Brain pericyte (primary cell): ENCODE data around the gene ZBTB8A.
"Not testable (repeated sequence)": the region's sequence is repeated elsewhere in the genome, so short reads cannot be mapped to it uniquely, and the experiment has no call there.

Source experiments
- DNase-seq: peaks from one replicate; pipeline ENCODE4 v3.0.0-alpha.2; 2012; ENCODE audit warnings: low read depth, low spot score

The ZBTB8A gene

GRCh38 chr1:32536764-32537163 lies 2.5 kb upstream of the ZBTB8A start:
- DNase-seq: no peak

GRCh38 chr1:32539584-32540571 lies 651 bp downstream of the ZBTB8A start:
- DNase-seq: peak; percentile 11

GRCh38 chr1:32540605-32541004 lies 1.4 kb downstream of the ZBTB8A start:
- DNase-seq: no peak

DNA sequence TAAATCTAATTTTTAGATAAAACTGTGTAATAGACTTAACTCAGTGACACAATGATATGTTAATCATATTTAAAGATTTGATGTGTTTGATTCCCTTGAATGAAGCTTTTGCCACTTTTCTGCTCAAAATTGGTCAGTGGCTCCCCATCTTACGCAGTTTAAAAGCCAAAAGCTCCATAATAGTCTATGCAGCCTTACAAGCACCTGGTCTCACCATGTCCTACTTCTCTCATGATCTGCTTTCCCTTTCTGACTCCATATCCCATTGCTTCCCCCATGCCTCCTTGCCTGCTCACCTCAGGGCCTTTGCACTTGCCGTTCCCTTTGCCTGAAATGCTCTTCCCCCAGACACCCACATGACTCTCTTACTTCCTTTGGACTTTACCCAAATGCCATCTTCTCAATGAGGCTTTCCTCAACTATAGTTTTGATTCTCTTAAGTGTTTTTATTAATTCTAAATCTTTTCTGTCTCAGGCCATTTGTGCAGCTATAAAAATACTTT lies 1.9 kb downstream of the ZBTB8A start:
- DNase-seq: no peak

- DNase-seq: no peak
These were observed 7.4 kb downstream of the ZBTB8A start for GRCh38 chr1:32546611-32547010.

GRCh38 chr1:32549616-32550015 lies 10.4 kb downstream of the ZBTB8A start:
- no peak for DNase-seq

DNA sequence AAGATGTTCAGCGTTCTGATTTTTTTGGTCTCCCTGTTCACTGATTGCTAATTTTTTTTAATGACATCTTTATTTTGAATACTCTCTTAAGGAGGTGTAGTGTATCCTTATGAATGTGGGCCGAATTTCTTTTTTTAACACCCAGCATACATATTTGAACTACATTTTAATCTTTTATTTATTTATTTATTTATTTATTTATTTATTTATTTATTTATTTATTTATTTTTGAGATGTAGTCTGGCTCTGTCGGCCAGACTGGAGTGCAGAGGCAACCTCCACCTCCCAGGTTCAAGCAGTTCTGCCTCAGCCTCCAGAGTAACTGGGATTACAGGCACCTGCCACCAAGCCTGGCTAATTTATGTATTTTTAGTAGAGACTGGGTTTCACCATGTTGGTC lies 15.1 kb downstream of the ZBTB8A start:
- DNase-seq: no peak

DNA sequence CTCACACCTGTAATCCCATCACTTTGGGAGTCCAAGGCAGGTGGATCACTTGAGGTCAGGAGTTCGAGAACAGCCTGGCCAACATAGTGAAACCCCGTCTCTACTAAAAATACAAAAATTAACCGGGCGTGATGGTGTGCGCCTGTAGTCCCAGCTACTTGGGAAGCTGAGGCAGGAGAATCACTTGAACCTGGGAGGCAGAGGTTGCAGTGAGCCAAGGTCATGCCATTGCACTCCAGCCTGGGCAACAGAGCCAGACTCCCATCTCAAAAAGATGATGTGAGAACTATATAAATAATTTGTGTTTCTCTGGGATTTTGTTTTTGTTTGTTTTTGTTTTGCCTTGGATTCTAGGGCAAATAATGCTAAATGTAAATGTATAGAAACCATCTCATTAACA lies 17.8 kb downstream of the ZBTB8A start:
- not testable (repeated sequence) for DNase-seq

- no peak for DNase-seq
These were observed 18.6 kb downstream of the ZBTB8A start for GRCh38 chr1:32557812-32558211.

GRCh38 chr1:32568929-32569328 lies 29.7 kb downstream of the ZBTB8A start:
- no peak for DNase-seq

- DNase-seq: no peak
These were observed 41.3 kb downstream of the ZBTB8A start for GRCh38 chr1:32580348-32581017.

GRCh38 chr1:32592943-32593342 lies 53.7 kb downstream of the ZBTB8A start:
- DNase-seq: no peak

- DNase-seq: no peak
These were observed 60.8 kb downstream of the ZBTB8A start for GRCh38 chr1:32600034-32600433.

GRCh38 chr1:32605711-32606424 lies 66.6 kb downstream of the ZBTB8A start:
- no peak for DNase-seq

DNA sequence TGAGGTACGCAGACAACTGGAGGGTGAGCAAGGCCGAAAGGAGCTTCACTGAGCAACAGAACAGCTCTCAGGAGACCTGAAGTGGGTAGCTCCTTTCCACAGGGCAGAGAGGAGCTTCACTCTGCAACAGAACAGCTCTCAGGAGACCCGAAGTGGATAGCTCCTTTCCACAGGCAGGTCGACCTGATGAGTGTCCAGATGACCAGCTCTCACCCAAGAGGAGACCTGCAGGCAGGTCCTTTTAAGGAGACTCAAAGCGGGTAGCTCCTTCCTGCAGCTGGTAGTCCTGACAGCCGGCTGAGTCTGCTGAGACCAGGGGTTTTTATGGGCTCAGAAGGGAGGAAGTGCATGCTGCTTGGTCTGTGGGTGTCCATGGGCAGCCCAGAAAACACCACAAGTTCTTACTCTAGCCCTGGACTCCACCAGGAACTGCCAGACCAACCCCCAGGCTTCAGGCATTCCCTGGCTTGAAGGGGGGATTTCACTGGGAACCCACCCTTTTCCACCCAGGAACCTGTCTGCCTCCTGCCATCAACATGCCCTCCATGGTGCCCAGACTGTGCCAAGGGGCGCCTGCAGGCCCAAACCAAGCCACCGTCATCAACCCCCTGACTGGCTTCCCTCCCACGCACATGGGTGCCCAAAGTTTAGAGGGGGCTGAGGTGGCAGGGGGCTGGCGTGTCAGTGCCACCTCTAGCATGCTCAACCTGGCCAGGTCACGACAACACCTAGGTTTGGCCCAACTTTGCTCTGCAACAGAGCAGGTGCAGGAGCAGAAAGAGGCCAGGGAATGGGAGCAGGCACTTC lies 67.5 kb downstream of the ZBTB8A start:
- DNase-seq: no peak

GRCh38 chr1:32609180-32609579 lies 70.0 kb downstream of the ZBTB8A start:
- no peak for DNase-seq

DNA sequence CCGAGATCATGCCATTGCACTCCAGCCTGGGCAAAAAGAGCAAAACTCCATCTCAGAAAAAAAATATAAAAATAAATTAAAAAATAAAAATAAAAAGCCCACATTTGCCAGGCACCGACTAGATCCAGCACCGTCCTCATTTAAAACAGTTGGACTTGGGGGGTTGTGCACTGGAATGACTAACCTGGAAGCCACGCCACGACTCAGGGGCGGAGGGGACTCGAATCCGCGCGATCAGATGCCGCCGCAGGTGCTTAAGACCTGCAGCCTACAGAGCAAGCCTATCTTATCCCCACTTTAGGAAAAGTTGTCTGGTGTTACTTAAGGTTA lies 72.6 kb downstream of the ZBTB8A start:
- DNase-seq: no peak

DNA sequence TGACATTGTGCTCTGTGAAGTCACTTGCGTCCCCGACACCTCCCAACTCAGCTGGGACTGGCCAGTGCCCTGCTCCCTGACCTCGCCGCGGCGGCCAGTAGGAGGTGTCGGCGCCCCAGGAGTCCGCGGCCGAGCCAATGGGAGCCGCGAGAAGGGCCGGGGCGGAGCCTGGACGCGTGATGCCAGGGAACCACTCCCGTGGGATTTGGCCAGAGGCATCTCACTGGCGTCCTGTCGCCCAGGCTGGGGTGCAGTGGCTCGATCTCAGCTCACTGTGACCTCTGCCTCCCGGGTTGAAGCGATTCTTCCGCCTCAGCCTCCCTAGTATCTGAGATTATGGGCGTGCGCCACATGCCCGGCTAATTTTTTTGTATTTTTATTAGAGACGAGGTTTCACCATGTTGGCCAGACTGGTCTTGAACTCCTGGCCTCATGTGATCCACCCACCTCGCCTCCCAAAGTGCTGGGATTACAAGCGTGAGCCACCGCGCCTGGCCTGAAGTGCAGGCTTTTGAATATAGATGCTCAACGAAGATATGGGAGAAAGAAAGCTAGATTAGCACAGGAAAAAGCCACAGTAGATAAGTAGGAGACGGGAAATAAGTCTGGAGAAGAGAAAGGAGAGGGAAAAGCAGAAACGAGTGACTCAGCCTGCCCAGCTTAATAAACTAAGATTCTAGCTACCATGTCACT lies 73.1 kb downstream of the ZBTB8A start:
- DNase-seq: no peak

GRCh38 chr1:32613472-32613871 lies 74.2 kb downstream of the ZBTB8A start:
- no peak for DNase-seq

DNA sequence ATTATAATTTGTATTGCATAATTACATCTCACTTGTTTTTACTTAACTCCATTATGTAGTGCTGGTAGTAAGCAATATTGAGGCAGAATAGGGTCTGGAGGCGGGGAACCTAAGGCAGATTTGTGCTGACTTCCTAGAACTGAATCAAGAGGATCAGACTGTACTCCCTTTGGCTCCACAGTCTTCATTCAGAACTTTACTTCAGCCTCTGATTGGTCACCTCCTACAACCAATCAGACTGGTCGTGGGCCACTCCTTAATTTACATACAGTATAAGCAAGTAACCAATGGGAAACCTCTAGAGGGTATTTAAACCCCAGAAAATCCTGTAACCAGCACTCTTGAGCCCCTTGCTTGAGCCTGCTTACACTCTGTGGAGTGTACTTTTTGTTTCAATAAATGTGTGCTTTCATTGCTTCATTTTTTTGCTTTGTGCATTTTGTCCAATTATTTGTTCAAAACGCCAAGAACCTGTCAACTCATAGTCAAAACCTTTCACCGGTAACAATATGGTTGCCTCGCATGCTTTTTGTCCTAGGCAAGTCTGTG lies 79.5 kb downstream of the ZBTB8A start:
- no peak for DNase-seq
